Dedifferentiated amniotic fluid mesenchymal stem cell (primary cell): ENCODE data around the gene HYAL1.

Experiments used
- DNase-seq: peaks from one replicate; pipeline ENCODE4 v3.0.0-alpha.2; 2016; ENCODE audit errors: extremely low spot score

The HYAL1 gene

DNA sequence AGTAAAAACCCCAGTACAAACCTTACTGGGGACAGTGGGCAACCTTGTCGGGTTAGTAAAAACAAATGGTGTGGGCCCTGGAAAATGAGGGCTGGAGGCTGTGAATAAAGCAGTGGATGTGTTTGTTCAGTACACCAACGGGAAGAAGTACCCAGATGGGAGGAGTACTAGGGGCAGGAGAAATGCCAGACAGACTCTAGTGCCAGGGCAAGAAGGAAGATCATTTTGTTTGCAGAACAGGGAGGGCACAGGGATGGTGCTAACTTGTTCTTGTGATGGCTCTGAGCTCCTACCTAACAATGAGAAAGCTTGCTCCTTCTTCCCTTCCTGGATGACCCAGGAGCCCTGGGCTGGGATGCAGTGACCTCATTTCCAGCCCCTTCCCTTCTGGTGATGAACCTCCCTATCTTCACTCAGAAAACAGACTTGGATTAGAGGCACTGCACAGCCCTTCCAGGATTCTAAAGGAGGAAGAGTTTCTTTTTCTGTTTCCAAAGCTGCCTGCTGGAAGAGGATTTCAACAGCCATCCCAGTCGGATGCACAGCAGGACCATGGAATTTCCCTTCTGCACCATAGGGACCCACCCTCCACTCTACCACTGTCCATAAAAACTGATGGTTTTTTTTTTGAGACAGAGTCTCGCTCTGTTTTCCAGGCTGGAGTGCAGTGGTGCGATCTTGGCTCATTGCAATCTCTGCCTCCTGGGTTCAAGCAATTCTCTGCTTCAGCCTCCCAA is 31.1 kb upstream of the HYAL1 start:
- DNase-seq, result no peak

GRCh38 chr3:50333744-50334328 is 30.5 kb upstream of the HYAL1 start:
- DNase-seq, result no peak

DNA sequence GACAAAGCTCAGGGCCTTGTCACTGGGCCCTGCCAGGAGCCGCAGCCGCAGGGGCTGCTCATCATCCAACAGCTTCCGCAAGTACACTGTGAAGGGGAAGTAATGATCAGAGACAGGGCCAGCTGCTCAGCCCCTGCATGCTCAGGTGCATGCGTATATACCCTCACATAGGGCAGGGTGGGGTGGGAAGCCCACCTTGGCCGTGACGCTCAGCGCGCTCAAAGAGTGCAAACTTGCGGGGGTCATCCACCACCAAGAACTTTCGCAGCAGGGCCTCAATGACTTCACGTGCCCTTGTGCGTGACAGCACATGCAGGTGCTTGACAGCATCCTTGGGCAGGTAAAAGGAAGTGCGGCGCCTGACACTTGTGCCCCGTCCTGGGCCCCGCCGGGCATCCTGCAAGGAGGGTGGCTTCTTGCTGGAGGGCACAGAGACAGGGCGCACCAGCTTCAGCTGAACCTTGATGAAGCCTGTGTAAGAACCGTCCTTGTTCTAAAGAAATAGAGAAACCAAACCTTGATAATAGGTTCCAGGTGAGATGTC is 28.1 kb upstream of the HYAL1 start:
- no peak for DNase-seq

DNA sequence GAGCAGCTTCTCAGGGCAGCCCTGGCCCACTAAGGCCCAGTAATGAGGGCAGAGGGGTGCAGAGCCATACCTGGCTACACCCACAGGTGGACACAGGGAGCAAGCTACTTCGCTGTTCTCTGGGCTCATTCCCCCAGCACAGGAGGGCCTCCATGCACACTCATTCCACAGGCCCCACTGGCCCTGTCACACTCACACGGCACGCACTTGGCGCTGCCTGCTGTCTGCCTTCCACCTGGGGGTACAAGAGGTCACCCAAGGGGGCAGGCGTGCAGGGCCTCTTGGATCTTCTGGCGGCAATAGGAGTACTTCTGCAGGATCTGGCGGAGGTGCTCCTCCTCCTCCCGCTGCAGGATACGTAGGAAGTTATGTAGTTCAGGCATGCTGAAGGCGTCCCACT is 27.0 kb upstream of the HYAL1 start:
- no peak for DNase-seq

- DNase-seq, result peak; percentile 97
Measured at GRCh38 chr3:50327943-50328691, 24.7 kb upstream of the HYAL1 start, which contains the start of gene TUSC2. TSS of gene TUSC2 (minus strand) at chr3:50328223. CDS start at chr3:50328099, 124 bp downstream.

DNA sequence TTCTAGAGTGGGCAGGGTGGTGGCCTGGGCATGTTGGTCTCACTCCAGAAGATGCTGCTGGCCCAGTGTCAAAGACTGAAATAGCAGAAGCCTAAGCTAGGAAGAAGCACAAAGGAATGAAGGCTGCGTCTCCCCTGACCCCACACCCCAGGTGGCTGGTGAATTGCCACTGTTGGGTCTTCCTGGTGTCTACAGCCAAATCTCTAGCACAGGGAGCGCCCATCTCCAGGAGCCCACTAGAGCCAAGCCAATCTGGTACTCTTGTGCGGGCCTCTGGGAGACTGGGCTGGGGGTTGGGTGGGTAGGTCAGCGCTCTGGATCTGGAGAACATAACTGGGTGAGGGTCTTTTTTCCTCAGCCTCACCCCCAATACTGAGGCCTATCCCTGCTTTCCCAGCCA is 23.8 kb upstream of the HYAL1 start:
- no peak for DNase-seq

GRCh38 chr3:50326182-50326541 is 22.8 kb upstream of the HYAL1 start:
- no peak for DNase-seq

DNA sequence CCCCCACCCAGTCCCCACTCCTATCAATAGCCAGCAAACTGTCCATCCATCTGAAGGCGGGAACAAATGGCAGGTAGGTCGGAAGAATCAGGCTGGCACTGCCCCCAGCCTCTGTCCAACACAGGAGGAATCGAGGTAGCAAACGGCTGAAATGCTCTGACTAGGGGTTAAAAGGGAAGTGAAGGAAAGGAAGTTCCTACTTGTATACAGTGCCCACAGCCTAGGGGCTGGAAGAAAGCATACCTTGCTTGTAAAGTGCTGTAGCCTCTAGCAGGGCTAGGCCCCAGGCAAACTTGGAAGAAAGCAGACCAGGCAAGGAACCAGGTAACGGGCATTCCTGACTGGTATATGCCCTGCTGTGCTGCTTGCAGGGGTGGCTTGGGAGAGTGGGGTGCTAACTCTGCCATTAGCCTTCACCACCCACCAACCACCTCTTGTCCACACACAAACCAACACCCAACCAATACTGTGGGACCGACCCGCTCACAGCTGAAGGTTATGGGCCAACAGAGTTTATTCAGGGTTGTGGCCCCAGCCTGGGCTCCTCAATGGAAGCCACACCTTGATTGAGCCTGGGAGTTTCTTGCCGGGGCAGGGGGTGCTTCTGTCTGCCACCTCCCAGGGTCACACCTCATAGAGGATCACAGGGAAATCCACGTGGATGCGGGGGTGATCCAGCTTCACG is 22.3 kb upstream of the HYAL1 start:
- no peak for DNase-seq

DNA sequence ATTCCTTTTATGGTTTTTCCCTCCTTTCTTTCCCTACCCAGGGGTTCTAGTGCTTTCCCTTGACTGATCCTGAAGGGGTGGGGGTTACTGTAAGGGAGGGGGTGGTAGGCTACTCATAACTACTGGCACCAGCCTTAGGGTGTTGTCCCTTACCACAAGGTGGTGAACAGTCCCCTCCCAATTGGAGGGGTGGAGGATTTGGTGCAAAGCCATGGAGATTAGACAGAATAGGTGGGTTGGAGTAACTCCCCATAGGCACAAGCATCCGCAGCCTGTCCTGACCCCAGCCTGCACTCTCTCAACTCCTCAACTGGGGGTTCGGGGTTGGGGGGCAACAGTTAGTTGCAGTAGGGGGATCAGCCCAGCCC is 21.7 kb upstream of the HYAL1 start:
- no peak for DNase-seq

- peak; percentile 25 for DNase-seq
Measured at GRCh38 chr3:50324351-50325112, 21.2 kb upstream of the HYAL1 start.

DNA sequence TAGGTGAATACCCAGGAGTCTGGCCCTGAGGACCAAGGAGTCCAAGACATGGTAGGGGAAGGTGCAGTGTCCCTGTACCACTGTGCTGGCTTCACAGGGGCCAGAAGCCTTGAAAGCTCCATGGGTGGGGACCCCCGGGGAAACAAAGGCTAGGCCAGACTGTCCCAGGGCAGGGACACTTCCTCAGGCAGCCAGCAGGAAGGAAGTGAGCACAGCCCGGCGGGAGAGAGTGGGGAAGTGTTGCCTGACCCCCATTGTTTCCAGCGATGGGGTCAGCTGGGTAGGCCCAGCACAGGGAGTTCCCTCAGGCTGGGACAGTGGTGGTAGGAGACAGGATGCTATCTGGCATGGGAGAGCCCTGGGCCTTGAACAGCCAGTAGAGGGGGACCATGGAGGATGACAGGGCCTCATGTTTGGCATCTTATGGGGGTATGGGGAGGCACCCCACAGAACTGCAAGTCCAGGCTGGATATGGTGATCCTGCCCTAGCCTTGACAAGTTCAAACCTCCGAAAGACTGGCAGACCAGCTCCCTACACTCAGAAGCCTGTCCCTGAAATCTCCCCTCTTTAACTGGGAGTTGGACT is 20.3 kb upstream of the HYAL1 start:
- no peak for DNase-seq

GRCh38 chr3:50323092-50323600 is 19.8 kb upstream of the HYAL1 start:
- DNase-seq, result no peak

GRCh38 chr3:50322386-50323091 is 19.2 kb upstream of the HYAL1 start, which contains the start of gene HYAL2:
TSS of gene HYAL2 (minus strand) at chr3:50322745. CDS start at chr3:50320489, 2,256 bp downstream.
- DNase-seq, result no peak

DNA sequence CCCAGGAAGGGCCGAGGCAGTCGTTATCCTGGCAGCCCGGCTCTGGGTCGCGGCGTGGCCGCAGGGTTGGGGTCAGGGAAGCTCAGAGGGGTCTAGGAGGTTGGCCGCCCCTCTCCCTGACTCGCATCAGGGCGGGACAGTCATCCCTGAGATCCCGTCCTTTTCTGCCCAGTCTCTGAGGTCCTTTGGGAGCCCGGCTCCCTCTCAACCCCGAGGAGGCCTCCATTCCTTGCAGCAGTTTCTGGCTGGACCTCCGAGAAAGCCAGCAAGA is 18.7 kb upstream of the HYAL1 start:
- DNase-seq, result no peak

GRCh38 chr3:50321336-50322114 is 18.2 kb upstream of the HYAL1 start:
- peak; percentile 81 for DNase-seq

- DNase-seq, result peak; percentile 52
Measured at GRCh38 chr3:50320853-50321335, 17.5 kb upstream of the HYAL1 start.

DNA sequence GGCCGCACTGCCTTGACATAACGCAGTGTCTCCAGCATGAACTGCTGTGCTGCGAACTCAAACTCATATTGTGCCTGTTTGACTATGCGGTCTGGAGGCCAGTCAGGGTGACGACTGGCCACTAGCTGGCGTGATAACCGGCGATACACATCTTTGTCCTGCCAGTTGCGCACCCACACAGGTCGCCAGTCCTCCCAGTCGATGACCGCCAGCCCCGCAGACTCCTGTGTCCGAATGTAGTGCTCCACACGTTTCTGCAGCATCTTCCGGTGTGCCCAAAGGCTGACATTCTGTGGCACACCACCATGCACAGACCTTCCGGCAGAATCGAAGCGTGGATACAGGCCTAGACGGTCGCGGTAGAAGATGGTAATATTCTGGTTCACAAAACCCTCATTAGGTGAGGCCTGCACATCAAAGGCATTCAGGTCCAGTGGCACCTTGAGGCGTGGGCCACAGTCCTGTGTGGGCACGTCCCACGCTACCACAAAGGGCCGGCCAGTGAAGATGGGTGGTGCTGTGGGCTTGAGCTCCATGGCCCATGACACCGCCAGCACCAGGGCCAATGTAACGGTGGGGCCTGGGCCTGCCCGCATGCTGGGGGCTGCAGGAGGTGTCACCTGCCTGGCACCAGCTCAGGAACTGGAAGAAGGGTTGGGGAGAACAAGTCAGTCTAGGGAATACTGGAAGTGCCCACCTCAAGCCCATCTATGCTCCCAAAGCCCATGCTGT is 16.7 kb upstream of the HYAL1 start:
- DNase-seq, result no peak

DNA sequence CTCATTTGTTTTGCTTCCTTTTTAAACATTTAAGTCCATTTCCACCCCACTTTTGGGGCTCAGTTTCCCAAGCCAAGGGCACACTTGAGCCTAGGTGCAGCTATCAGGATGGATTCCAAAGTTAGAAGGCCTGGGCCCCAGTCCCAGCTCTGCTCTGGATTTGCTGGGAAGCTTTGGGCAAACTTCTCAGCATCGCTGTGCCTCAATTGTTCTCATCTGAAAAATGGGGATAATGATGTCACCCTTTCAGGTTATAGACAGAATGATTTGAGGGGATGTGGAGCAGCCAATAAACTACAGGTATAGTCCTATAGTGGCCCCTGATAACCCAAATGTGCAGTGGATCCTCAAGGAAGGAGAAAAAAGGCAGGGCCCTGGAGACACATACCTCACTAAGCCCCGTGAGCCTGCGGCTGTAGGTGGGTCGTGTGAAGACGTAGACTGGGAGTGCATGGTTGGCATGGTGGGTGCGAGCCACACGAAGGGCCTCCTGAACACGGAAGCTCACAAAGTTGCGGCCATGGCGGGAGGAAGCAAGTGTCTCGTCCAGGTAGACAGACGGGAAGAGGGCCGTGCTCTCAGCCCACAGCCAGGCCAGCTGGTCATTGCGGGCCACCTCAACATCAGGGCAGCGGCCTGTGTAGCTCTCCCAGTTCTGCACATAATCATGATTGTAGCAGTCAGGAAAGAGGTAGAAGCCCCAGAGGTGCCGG is 16.0 kb upstream of the HYAL1 start:
- no peak for DNase-seq
